ENCODE results near the gene TMEM91. TPM values are rescaled to one million over a fixed set of nuclear protein-coding genes. Genes with fewer than 3 reads are reported as not detected.

TMEM91 gene
- total and polyA plus RNA-seq, 2 donors (not counting 1 experiment from before 2014, with no cell fraction given), result 6.3 to 7.1 TPM

DNA sequence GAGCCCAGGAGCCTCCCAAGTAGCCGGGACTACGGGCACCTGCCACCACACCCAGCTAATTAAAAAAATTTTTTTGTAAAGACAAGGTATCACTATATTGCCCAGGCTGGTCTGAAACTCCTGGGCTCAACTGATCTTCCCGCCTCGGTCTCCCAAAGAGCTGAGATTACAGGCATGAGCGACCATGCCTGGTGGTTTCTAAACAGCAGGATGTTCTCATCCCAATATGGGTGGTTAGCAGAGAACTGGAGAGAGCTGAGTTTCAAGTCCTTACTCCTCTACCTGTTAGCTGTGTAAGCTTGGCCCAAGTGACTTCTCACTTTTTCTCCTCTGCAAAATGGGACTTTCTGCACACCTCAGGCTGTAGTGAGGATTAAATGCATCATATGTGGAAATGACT, 8.0 kb downstream of the TMEM91 start:
- Histone ChIP-seq H3K9me3 (ENCODE audit: control extremely low read depth in 1 of 3, control insufficient read depth in 2 of 3, insufficient read depth in 1 of 3, low read length in 2 of 3) (no peaks in the 10 kb centered on the region), H3K9ac (ENCODE audit: low read length) (no peak overlapping the region), H2AFZ (ENCODE audit: insufficient read depth, low read depth, low read length, poor library complexity, severe bottlenecking) (no peak overlapping the region), H3K27me3 (replicated peaks in 1 of 4; ENCODE audit: control extremely low read depth in 1 of 4, control insufficient read depth in 3 of 4, insufficient read depth in 4 of 4, low read length in 3 of 4) (no peaks in the 10 kb centered on the region), H4K20me1 (ENCODE audit: control insufficient read depth, insufficient read depth, low read length, poor library complexity, severe bottlenecking) (no peaks in the 10 kb centered on the region), H3K27ac (ENCODE audit: low read length in 2 of 2) (no peak overlapping the region), H3K36me3 (replicated peaks in 1 of 2; ENCODE audit: control extremely low read depth in 1 of 2, control insufficient read depth in 1 of 2, extremely low read depth in 1 of 2, insufficient read depth in 2 of 2, low read length in 1 of 2) (peaks cover 0 to 25% of the 10 kb centered on the region in 2 experiments), H3K4me2 (replicated peaks; ENCODE audit: low read depth, low read length, poor library complexity, severe bottlenecking) (no peak overlapping the region), H3K79me2 (ENCODE audit: control insufficient read depth, insufficient read depth, low read length) (no peaks in the 10 kb centered on the region), H3K4me3 (ENCODE audit: control extremely low read depth in 1 of 5, extremely low read depth in 1 of 5, insufficient read depth in 1 of 5, low read depth in 2 of 5, low read length in 4 of 5) (no peak overlapping the region), H3K4me1 (ENCODE audit: control insufficient read depth in 2 of 2, insufficient read depth in 2 of 2, low read length in 2 of 2) (no peaks in the 10 kb centered on the region)
- Mint-ChIP-seq H3K27me3 (no peaks in the 10 kb centered on the region), H3K9me3 (ENCODE audit: insufficient read depth) (no peaks in the 10 kb centered on the region), H3K4me3 (no peak overlapping the region), H3K27ac (no peak overlapping the region), H3K4me1 (no peaks in the 10 kb centered on the region)
- WGBS (ENCODE audit: insufficient coverage), result 25% methylated on average over 2 of the region's 5 CpGs
- CTCF ChIA-PET, result interaction anchor here (0.7 to 1.1 kb wide), 2 partner anchors 28 to 75 kb away, joined by 3 read pairs; no protein-coding TSS in a partner anchor
- ATAC-seq (ENCODE audit: low read depth) (no peak), DNase-seq (no peak)
- TF ChIP-seq EZH2 (IDR thresholded peaks at IDR 0.05; ENCODE audit: borderline replicate concordance, insufficient read depth, low read depth, low read length, poor library complexity, severe bottlenecking), result no peak
- TF ChIP-seq CTCF (IDR thresholded peaks at IDR 0.05), result no peak
- POLR2A ChIA-PET, result no interaction called here
- intact Hi-C loops (cut with micrococcal nuclease), result no loop called here

DNA sequence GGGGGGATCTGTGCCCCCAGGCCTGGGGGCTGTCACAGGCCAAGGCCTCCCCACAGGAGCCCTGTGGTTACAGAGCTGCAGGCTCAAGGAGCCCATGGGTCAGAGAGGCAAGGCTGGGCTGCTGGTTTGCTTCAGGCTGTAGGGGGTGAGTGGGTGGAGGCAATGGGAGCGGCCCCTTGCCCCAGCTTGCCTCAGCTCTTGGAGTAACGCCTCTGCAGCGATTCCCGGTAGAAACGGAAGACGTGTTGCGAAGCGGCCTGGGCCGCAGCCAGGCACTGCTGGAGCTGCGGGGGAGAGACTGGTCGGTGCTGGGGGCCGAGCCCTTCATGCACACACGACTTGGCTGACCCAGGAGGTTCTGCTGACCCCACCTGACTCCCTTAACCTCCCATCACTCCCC, 10.1 kb downstream of the TMEM91 start:
- DNase-seq (no peak), ATAC-seq (ENCODE audit: low read depth) (no peak)
- H3K27me3 Mint-ChIP-seq, result no peaks in the 10 kb centered on the region
- intact Hi-C loops (cut with micrococcal nuclease), result no loop called here
- no peaks in the 10 kb centered on the region for H3K4me1 ChIP-seq (ENCODE audit: control insufficient read depth in 2 of 2, insufficient read depth in 2 of 2, low read length in 2 of 2)
- H3K4me3 Mint-ChIP-seq, result no peak overlapping the region
- TF ChIP-seq EZH2 (IDR thresholded peaks at IDR 0.05; ENCODE audit: borderline replicate concordance, insufficient read depth, low read depth, low read length, poor library complexity, severe bottlenecking), result no peak
- TF ChIP-seq CTCF (IDR thresholded peaks at IDR 0.05), result no peak
- H3K27ac Mint-ChIP-seq, result no peak overlapping the region
- no peak overlapping the region for H3K9ac ChIP-seq (ENCODE audit: low read length)
- H3K79me2 ChIP-seq (ENCODE audit: control insufficient read depth, insufficient read depth, low read length), result no peaks in the 10 kb centered on the region
- H3K9me3 Mint-ChIP-seq (ENCODE audit: insufficient read depth), result no peaks in the 10 kb centered on the region
- peaks cover 0 to 43% of the 10 kb centered on the region in 2 experiments for H3K36me3 ChIP-seq (replicated peaks in 1 of 2; ENCODE audit: control extremely low read depth in 1 of 2, control insufficient read depth in 1 of 2, extremely low read depth in 1 of 2, insufficient read depth in 2 of 2, low read length in 1 of 2)
- H3K4me1 Mint-ChIP-seq, result no peaks in the 10 kb centered on the region
- H3K4me3 ChIP-seq (ENCODE audit: control extremely low read depth in 1 of 5, extremely low read depth in 1 of 5, insufficient read depth in 1 of 5, low read depth in 2 of 5, low read length in 4 of 5), result no peak overlapping the region
- CTCF ChIA-PET, result interaction anchor here (0.5 to 0.6 kb wide), 2 partner anchors 62 to 131 kb away, joined by 3 read pairs; no protein-coding TSS in a partner anchor
- no peak overlapping the region for H3K4me2 ChIP-seq (replicated peaks; ENCODE audit: low read depth, low read length, poor library complexity, severe bottlenecking)
- no peaks in the 10 kb centered on the region for H4K20me1 ChIP-seq (ENCODE audit: control insufficient read depth, insufficient read depth, low read length, poor library complexity, severe bottlenecking)
- no peak overlapping the region for H2AFZ ChIP-seq (ENCODE audit: insufficient read depth, low read depth, low read length, poor library complexity, severe bottlenecking)
- no peaks in the 10 kb centered on the region for H3K27me3 ChIP-seq (replicated peaks in 1 of 4; ENCODE audit: control extremely low read depth in 1 of 4, control insufficient read depth in 3 of 4, insufficient read depth in 4 of 4, low read length in 3 of 4)
- POLR2A ChIA-PET, result no interaction called here
- H3K27ac ChIP-seq (ENCODE audit: low read length in 2 of 2), result no peak overlapping the region
- H3K9me3 ChIP-seq (ENCODE audit: control extremely low read depth in 1 of 3, control insufficient read depth in 2 of 3, insufficient read depth in 1 of 3, low read length in 2 of 3), result no peaks in the 10 kb centered on the region
- 99% methylated on average over 11 of the region's 13 CpGs for WGBS (ENCODE audit: insufficient coverage)

All from B cell (primary cell).